GM23338 (cell line): Measurements from ENCODE around the gene BUB1B. TPM values are rescaled to one million over a fixed set of nuclear protein-coding genes. Genes with fewer than 3 reads are reported as not detected.

Experiments
- ATAC-seq: fragments of 200-7000 bp; cut with Tn5 transposase; 3 replicates; pipeline ENCODE4 v1.9.1; 2020
- DNase-seq: peaks from one replicate; pipeline ENCODE4 v3.0.0-alpha.2; 2015; ENCODE audit warnings: low spot score
- H2AFZ ChIP-seq: fragments of 200-600 bp; sonication (generic); 2 replicates; pipeline ENCODE4 v1.8.0; 2016; ENCODE audit warnings: antibody characterized with exemption, mild to moderate bottlenecking, moderate library complexity
- H3F3A ChIP-seq: fragments of 200-600 bp; sonication (generic); replicated peaks from 2 replicates; pipeline ENCODE4 v1.8.0; 2017; ENCODE audit warnings: antibody characterized with exemption, mixed run types, low read depth
- H3K27ac ChIP-seq: fragments of 200-600 bp; sonication (generic); 2 replicates; pipeline ENCODE4 v1.6.1; 2016; ENCODE audit warnings: low read depth
- H3K27me3 ChIP-seq: fragments of 200-600 bp; sonication (generic); 2 replicates; pipeline ENCODE4 v1.8.0; 2016; ENCODE audit warnings: mild to moderate bottlenecking, mixed run types, moderate library complexity; ENCODE audit not compliant: insufficient read depth
- H3K36me3 ChIP-seq: fragments of 200-600 bp; sonication (generic); 2 replicates; pipeline ENCODE4 v1.8.0; 2016; ENCODE audit warnings: mild to moderate bottlenecking; ENCODE audit not compliant: insufficient read depth
- H3K4me1 ChIP-seq: fragments of 200-600 bp; sonication (generic); 2 replicates; pipeline ENCODE4 v1.8.0; 2016; ENCODE audit warnings: mild to moderate bottlenecking, moderate library complexity; ENCODE audit not compliant: insufficient read depth
- H3K4me2 ChIP-seq: fragments of 200-600 bp; sonication (generic); 2 replicates; pipeline ENCODE4 v1.7.1; 2017; ENCODE audit warnings: mixed run types
- H3K4me3 ChIP-seq: fragments of 200-600 bp; sonication (generic); 2 replicates; pipeline ENCODE4 v1.6.1; 2016; ENCODE audit warnings: mixed run types
- H3K79me2 ChIP-seq: fragments of 200-600 bp; sonication (generic); replicated peaks from 2 replicates; pipeline ENCODE4 v1.8.0; 2017; ENCODE audit warnings: mild to moderate bottlenecking; ENCODE audit not compliant: insufficient read depth
- H3K9me2 ChIP-seq: fragments of 200-600 bp; sonication (generic); 2 replicates; pipeline ENCODE4 v1.8.0; 2017; ENCODE audit not compliant: insufficient read depth
- H4K20me1 ChIP-seq: fragments of 200-600 bp; sonication (generic); replicated peaks from 2 replicates; pipeline ENCODE4 v1.8.0; 2017; ENCODE audit warnings: mild to moderate bottlenecking; ENCODE audit not compliant: insufficient read depth
- H3K27ac Mint-ChIP-seq: 2 replicates; pipeline ENCODE4 v1.8.0; 2020; ENCODE audit warnings: inconsistent platforms, mild to moderate bottlenecking, moderate library complexity, mixed read lengths
- H3K27me3 Mint-ChIP-seq: 3 replicates; pipeline ENCODE4 v1.8.0; 2022; ENCODE audit warnings: low read depth, mild to moderate bottlenecking, moderate library complexity, mixed read lengths, inconsistent platforms; ENCODE audit not compliant: insufficient read depth, poor library complexity
- H3K36me3 Mint-ChIP-seq: 3 replicates; pipeline ENCODE4 v1.8.0; 2021; ENCODE audit warnings: low read depth, mild to moderate bottlenecking, inconsistent platforms, moderate library complexity, mixed read lengths
- H3K4me1 Mint-ChIP-seq: 3 replicates; pipeline ENCODE4 v1.8.0; 2020; ENCODE audit warnings: mild to moderate bottlenecking, inconsistent platforms, mixed read lengths
- H3K4me3 Mint-ChIP-seq: 3 replicates; pipeline ENCODE4 v1.8.0; 2021; ENCODE audit warnings: moderate library complexity, mild to moderate bottlenecking, inconsistent platforms, mixed read lengths
- H3K9me3 Mint-ChIP-seq: 3 replicates; pipeline ENCODE4 v1.8.0; 2020; ENCODE audit warnings: moderate library complexity, mild to moderate bottlenecking, inconsistent platforms, mixed read lengths
- CTCF ChIP-seq, 2 experiments: fragments of 200-600 bp in 1 of 2; sonication (generic) in 1 of 2; conservative IDR thresholded peaks; 2 replicates each; pipeline versions ENCODE4 v1.5.1 to v1.6.1; 2016 to 2017; ENCODE audit warnings: antibody characterized with exemption in 2 of 2, low read depth in 2 of 2, mild to moderate bottlenecking in 2 of 2, moderate library complexity in 1 of 2
- EZH2phosphoT487 ChIP-seq: fragments of 200-600 bp; sonication (generic); IDR thresholded peaks from one replicate; pipeline ENCODE4 v1.8.1; 2018; ENCODE audit warnings: antibody characterized with exemption; ENCODE audit not compliant: unreplicated experiment
- JUNB ChIP-seq: IDR thresholded peaks from one replicate; pipeline ENCODE4 v1.6.1; 2016; ENCODE audit warnings: antibody characterized with exemption; ENCODE audit not compliant: unreplicated experiment
- NANOG ChIP-seq: IDR thresholded peaks from 2 replicates; pipeline ENCODE4 v1.6.1; 2016; ENCODE audit warnings: antibody characterized with exemption, borderline replicate concordance
- ZNF114 ChIP-seq: fragments of 250-450 bp; sonication (Bioruptor Pico); IDR thresholded peaks from 2 replicates; pipeline ENCODE4 v1.5.0; 2020; ENCODE audit warnings: mild to moderate bottlenecking, moderate library complexity
- ZNF462 ChIP-seq: fragments of 250-450 bp; sonication (Bioruptor Pico); IDR thresholded peaks from 2 replicates; pipeline ENCODE4 v1.5.0; 2020; ENCODE audit warnings: mild to moderate bottlenecking, moderate library complexity
- polyA plus RNA-seq: library from polyadenylated mRNA; unstranded; fragments of >200 nt; fragmentation: Nextera tagmentation; extraction: Ambion mirVana; gene quantifications from 2 replicates; pipeline ENCODE4 v1.2.1, GENCODE V29; 2016
- total RNA-seq: library from RNA; depleted of rRNA; stranded (reverse); fragments of >200 nt; shearing (Covaris generic); gene quantifications from 2 replicates; pipeline ENCODE4 v1.2.3, GENCODE V29; 2014
- TF ChIP-seq, protein P1 (sequence below): IDR thresholded peaks from 2 replicates; pipeline ENCODE4 v1.6.1; 2016; ENCODE audit warnings: antibody characterized with exemption

Gene BUB1B
- total and polyA plus RNA-seq, 2 experiments from 2014 or later: 77.7 to 160 TPM

- ATAC-seq (no peak), DNase-seq (no peak)
- H3K4me3 ChIP-seq: no peak overlapping the region
- peaks cover 12% of the 10 kb centered on the region for H3K4me1 ChIP-seq
- Mint-ChIP-seq H3K27ac (no peak overlapping the region), H3K27me3 (peaks cover 24% of the 10 kb centered on the region), H3K9me3 (no peaks in the 10 kb centered on the region; the same call in 2 of the 3 replicates), H3K4me3 (no peak overlapping the region), H3K36me3 (no peaks in the 10 kb centered on the region; the same call in 2 of the 3 replicates), H3K4me1 (peaks cover 33% of the 10 kb centered on the region)
- H3K9me2 ChIP-seq: no peaks in the 10 kb centered on the region
- no peaks in the 10 kb centered on the region for H3K36me3 ChIP-seq
- no peaks in the 10 kb centered on the region for H3K79me2 ChIP-seq
- peaks cover 3% of the 10 kb centered on the region; the same call in 1 of the 2 replicates for H3F3A ChIP-seq
- no peak overlapping the region for H3K4me2 ChIP-seq
- no peak overlapping the region for H2AFZ ChIP-seq
- H4K20me1 ChIP-seq: no peaks in the 10 kb centered on the region
- no peak overlapping the region for H3K27ac ChIP-seq
- TF ChIP-seq, protein P1, sequence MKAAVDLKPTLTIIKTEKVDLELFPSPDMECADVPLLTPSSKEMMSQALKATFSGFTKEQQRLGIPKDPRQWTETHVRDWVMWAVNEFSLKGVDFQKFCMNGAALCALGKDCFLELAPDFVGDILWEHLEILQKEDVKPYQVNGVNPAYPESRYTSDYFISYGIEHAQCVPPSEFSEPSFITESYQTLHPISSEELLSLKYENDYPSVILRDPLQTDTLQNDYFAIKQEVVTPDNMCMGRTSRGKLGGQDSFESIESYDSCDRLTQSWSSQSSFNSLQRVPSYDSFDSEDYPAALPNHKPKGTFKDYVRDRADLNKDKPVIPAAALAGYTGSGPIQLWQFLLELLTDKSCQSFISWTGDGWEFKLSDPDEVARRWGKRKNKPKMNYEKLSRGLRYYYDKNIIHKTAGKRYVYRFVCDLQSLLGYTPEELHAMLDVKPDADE: no peak
- TF ChIP-seq CTCF (conservative IDR thresholded peaks at IDR 0.05; ENCODE audit: low read depth in 2 of 2): no peak
- no peak for TF ChIP-seq NANOG
- no peak for TF ChIP-seq ZNF462
- TF ChIP-seq JUNB: no peak
- TF ChIP-seq EZH2phosphoT487: no peak
- no peak for TF ChIP-seq ZNF114 (CRISPR knock-in tag)
- peaks cover 31% of the 10 kb centered on the region for H3K27me3 ChIP-seq
These were observed 95.9 kb downstream of the BUB1B start for GRCh38 chr15:40256638-40257235.
